ENCODE measurements around the gene C4orf36.
"Not testable (repeated sequence)": the region's sequence is repeated elsewhere in the genome, so short reads cannot be mapped to it uniquely, and the experiment has no call there.

C4orf36 gene

GRCh38 chr4:86917212-86918039 lies 25.2 kb upstream of the C4orf36 start:
- DNase-seq (ENCODE audit: low read depth) = no peak

GRCh38 chr4:86916392-86916791 lies 24.2 kb upstream of the C4orf36 start:
- DNase-seq (ENCODE audit: low read depth) = no peak

DNA sequence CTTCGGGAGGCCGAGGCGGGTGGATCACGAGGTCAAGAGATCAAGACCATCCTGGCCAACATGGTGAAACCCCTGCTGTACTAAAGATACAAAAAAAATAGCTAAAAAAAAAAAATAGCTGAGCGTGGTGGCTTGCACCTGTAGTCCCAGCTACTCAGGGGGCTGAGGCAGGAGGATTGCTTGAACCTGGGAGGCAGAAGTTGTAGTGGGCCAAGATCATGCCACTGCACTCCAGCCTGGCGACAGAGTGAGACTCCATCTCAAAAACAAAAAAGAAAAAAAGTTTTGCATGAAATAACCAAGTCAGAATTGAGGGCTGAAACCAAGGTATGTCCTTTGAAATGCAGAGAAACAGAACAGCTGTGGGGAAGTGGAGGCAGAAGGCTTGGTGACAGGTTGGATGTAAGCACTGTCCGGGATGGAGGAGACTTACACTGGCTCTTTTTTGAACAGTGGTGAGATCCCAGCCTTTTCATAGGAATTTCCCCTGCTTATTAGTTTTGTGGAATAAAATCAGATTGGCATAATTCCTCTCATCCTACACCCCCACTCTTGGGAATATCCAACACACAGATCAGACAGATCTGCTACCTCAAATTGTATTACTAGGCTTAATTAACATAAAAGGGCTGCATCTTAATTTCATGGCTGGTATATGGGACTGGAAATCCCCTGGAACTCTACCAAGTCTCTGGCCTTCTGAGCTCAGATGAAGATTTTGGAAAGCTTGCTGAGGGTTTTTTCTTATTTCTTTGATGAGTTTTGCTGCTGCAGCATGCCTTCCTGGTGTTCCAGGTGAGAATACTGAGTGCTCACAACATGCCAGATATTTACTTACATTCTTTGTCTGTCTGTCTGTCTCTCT lies 18.8 kb upstream of the C4orf36 start:
- no peak for DNase-seq (ENCODE audit: low read depth)

DNA sequence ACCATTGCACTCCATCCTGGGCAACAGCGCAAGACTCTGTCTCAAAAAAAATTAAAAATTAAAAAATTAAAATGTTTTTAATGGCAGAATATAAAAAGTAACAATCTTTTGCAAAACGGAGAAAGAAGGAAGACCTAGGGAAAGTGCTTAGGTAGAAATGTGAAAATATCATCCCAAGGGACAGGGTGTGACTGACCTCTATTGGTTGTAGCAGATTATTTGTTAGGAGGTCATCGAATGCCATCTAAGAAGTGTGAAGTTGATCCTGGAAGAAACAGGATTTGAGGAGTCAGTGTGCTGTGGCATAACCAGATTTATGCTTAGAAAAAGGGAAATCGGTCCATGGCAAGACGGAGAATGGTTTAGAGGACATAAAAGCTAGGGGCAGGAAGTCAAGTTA lies 18.1 kb upstream of the C4orf36 start:
- DNase-seq (ENCODE audit: low read depth) = no peak

GRCh38 chr4:86909546-86910295 lies 17.5 kb upstream of the C4orf36 start:
- no peak for DNase-seq (ENCODE audit: low read depth)

GRCh38 chr4:86908251-86908657 lies 16.0 kb upstream of the C4orf36 start:
- no peak for DNase-seq (ENCODE audit: low read depth)

- DNase-seq (ENCODE audit: low read depth) = no peak
Observed at GRCh38 chr4:86901864-86902263, 9.6 kb upstream of the C4orf36 start.

GRCh38 chr4:86898562-86898961 lies 6.3 kb upstream of the C4orf36 start:
- no peak for DNase-seq (ENCODE audit: low read depth)

DNA sequence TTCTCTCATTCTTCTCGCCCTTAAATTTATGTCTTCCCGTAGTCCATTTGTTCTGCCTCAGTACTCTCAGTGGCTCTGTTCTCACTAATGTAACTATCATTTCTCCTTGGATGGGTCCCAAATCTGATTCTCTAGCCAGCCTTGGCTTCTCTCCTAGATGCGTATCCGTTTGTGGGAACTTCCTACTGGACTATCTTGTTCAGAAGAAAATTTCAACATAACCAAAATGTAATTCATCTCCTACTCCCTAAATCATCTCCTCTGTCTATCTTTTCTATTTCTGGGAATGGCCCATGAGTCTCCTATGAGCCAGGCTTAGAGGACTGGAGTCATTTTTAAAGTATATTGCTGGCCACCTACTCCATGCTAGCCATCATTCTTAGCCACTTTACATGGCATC lies 4.4 kb upstream of the C4orf36 start:
- DNase-seq (ENCODE audit: low read depth) = no peak

DNA sequence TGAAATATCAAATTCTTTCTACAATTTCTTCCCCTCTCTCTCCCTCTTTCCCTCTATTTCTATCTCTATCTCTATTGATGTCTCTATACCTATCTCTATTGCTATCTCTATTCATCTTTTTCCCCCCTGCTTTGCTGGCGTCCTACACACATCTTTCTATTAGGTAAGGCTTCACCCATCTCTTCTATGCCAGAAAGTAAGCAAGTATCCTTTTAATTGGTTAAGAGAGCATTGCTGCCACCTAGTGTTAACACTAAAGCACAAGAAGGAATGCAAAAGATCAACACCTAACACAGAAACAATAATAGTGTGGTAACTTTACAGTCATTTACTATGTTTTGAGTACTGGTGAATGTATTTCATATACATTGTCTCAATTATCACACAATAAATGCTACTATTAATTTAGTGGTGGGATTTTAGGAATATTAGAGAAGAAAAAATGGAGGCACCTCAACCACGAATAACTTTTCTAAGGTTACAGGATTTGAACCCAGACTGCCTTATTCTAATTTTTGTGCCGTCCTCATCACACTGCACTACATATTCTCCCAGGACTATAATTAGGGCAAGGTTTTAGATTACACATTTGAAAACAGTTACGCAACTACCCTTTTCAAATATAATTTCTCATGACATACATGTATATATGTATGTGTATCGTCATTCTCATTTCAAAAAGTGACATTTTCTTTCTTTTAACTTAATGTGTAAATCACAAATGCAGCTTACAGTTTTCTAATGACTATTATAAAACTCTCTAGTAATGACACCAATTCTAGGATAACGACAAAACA lies 3.7 kb upstream of the C4orf36 start:
- DNase-seq (ENCODE audit: low read depth) = no peak

DNA sequence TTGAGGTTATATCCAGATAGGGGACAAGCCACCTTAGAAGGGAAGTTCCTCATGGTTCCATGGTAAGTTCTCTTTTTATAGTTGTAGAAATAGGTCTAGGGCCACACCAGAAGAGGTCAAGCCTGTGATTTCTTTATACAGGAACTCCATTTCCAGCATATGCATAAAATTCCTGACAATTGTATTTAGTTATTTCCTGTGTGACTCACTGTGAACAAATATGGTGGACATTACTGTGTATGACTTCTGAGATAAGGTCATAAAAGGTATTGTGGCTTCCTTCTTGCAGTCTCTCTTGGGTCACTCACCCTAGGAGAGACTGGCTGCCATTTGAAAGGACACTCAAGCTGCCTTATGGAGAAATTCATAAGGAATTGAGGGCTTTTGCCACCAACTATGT lies 2.2 kb upstream of the C4orf36 start:
- no peak for DNase-seq (ENCODE audit: low read depth)

DNA sequence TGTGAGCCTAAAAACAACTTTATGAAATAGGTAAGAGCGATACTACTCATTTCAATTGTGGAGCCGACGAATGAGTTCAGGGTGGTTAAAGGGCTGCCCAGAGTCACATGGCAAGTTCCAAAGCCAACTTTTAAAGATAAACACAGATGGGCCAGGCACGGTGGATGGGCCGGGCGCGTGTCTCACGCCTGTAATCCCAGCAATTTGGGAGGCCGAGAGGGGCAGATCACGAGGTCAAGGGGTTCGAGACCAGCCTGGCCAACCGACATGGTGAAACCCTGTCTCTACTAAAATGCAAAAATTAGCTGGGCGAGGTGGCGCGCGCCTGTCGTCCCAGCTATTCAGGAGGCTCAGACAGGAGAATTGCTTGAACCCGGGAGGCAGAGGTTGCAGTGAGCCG lies 914 bp upstream of the C4orf36 start:
- DNase-seq (ENCODE audit: low read depth) = no peak

- no peak for DNase-seq (ENCODE audit: low read depth)
Observed at GRCh38 chr4:86892636-86892960, 376 bp upstream of the C4orf36 start.

- no peak for DNase-seq (ENCODE audit: low read depth)
Observed at GRCh38 chr4:86890790-86891189, 1.4 kb downstream of the C4orf36 start.

GRCh38 chr4:86879641-86880040 lies 12.6 kb downstream of the C4orf36 start:
- DNase-seq (ENCODE audit: low read depth) = no peak

- DNase-seq (ENCODE audit: low read depth) = no peak
Observed at GRCh38 chr4:86878640-86879039, 13.6 kb downstream of the C4orf36 start.

DNA sequence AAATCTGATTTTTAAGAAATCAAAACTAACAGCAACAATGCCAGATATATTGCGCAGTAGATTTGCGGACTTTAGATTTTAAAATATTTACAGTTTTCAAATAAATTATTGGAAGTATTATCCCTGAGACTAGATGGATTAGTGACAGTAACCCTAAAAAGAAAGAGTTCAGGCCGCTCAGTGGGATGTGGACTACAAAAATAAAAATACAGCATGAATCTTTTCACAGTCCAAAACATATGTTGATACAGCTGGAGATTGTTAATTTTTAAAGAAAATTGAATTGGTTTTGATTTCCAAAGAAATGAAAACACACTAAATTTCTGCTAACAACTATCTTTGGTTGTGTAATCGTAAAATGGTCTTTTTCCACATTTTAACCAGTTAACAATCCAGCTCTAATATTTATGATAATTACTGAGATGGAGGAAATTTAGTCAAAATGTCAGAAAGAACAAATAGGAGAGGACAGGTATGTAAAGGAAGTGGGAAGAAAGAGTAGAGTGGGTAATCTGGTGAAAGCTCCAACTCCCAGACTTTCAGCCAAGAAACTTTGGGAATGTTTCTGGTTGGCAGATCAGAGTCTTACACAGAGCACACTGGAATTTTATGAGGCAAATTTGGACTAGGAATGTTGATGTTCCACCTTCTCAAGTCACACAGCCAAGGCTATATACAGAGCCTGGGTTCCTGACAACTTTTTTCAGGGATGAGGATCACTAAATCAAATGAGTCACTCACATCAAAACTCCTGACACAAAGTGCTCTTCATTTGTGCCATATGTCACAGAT lies 15.1 kb downstream of the C4orf36 start:
- no peak for DNase-seq (ENCODE audit: low read depth)

GRCh38 chr4:86875436-86875835 lies 16.8 kb downstream of the C4orf36 start:
- DNase-seq (ENCODE audit: low read depth) = not testable (repeated sequence)

GRCh38 chr4:86872135-86872534 lies 20.1 kb downstream of the C4orf36 start:
- DNase-seq (ENCODE audit: low read depth) = no peak

DNA sequence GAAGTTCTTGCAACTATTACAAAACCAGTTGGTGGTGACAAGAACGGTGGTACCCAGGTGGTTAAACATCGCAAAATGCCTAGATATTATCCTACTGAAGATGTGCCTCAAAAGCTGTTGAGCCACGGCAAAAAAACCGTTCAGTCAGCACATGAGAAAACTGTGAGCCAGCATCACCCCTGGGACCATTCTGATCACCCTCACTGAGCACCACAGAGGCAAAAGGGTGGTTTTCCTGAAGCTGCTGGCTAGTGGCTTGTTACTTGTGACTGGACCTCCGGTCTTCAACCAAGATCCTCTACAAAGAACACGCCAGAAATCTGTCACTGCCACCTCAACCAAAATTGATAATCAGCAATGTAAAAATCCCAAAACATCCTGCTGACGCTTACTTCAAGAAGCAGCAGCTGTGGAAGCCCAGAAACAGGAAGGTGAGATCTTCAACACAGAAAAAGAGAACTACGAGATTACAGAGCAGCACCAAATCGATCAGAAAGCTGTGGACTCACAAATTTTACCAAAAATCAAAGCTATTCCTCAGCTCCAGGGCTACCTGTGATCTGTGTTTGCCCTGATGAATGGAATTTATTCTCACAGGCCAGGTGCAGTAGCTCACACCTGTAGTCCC lies 21.7 kb downstream of the C4orf36 start:
- DNase-seq (ENCODE audit: low read depth) = no peak

Data from activated T-cell treated with anti-CD3 and anti-CD28 coated beads for 1 hour (primary cell).